ENCODE results near the gene USP10.
A peak's percentile ranks its signal among the peaks of the same experiment; 100 is the strongest.

USP10 gene

GRCh38 chr16:84699712-84700445 is at the start of gene USP10:
USP10 (plus strand) TSS chr16:84700000; CDS start chr16:84700091, 91 bp downstream.
- DNase-seq, result peak; percentile 95

GRCh38 chr16:84650062-84650991 is 49.5 kb upstream of the USP10 start:
- DNase-seq, result no peak

GRCh38 chr16:84652566-84652965 is 47.2 kb upstream of the USP10 start:
- DNase-seq, result no peak

GRCh38 chr16:84654238-84654637 is 45.6 kb upstream of the USP10 start:
- DNase-seq, result no peak

GRCh38 chr16:84654998-84655397 is 44.8 kb upstream of the USP10 start:
- no peak for DNase-seq

- DNase-seq, result no peak
Observed at GRCh38 chr16:84656649-84657048, 43.2 kb upstream of the USP10 start.

- no peak for DNase-seq
Observed at GRCh38 chr16:84657229-84657837, 42.5 kb upstream of the USP10 start.

GRCh38 chr16:84658690-84659089 is 41.1 kb upstream of the USP10 start:
- no peak for DNase-seq

- DNase-seq, result no peak
Observed at GRCh38 chr16:84659656-84660300, 40.0 kb upstream of the USP10 start.

GRCh38 chr16:84660973-84661372 is 38.8 kb upstream of the USP10 start:
- DNase-seq, result peak; percentile 29

- DNase-seq, result no peak
Observed at GRCh38 chr16:84661418-84662060, 38.3 kb upstream of the USP10 start.

GRCh38 chr16:84662471-84662870 is 37.3 kb upstream of the USP10 start:
- no peak for DNase-seq

- DNase-seq, result no peak
Observed at GRCh38 chr16:84663433-84664101, 36.2 kb upstream of the USP10 start.

GRCh38 chr16:84665359-84665758 is 34.4 kb upstream of the USP10 start:
- DNase-seq, result no peak

- DNase-seq, result no peak
Observed at GRCh38 chr16:84665843-84666242, 34.0 kb upstream of the USP10 start.

GRCh38 chr16:84667600-84668309 is 32.0 kb upstream of the USP10 start:
- no peak for DNase-seq

- DNase-seq, result no peak
Observed at GRCh38 chr16:84670063-84670462, 29.7 kb upstream of the USP10 start.

- peak; percentile 89 for DNase-seq
Observed at GRCh38 chr16:84672276-84673202, 27.3 kb upstream of the USP10 start.

GRCh38 chr16:84673203-84673535 is 26.6 kb upstream of the USP10 start:
- no peak for DNase-seq

GRCh38 chr16:84673561-84673960 is 26.2 kb upstream of the USP10 start:
- no peak for DNase-seq
